RWPE1 (cell line): ENCODE data around the gene CSTPP1.
A peak's percentile ranks its signal among the peaks of the same experiment; 100 is the strongest.

Experiments
- CTCF ChIA-PET: fragments of 350-600 bp; sonication (Branson Sonifier 250); formaldehyde crosslinking; extraction: SDS; loops from one replicate; lab custom pipeline; 2021; lab: Yijun Ruan, JAX
- POLR2A ChIA-PET: fragments of 400-600 bp; formaldehyde crosslinking; extraction: SDS; loops from one replicate; lab custom pipeline; 2020; ENCODE audit warnings: antibody characterized with exemption; ENCODE audit not compliant: low non-redundant PET; lab: Yijun Ruan, JAX
- DNase-seq: peaks from one replicate; pipeline ENCODE4 v3.0.0; 2012; ENCODE audit warnings: low spot score
- H3K27ac ChIP-seq: fragments of 450-650 bp; 2 replicates; pipeline ENCODE4 v1.5.1; 2017
- CTCF ChIP-seq: fragments of 450-650 bp; conservative IDR thresholded peaks from 2 replicates; pipeline ENCODE4 v1.5.1; 2017; ENCODE audit warnings: low read depth, mild to moderate bottlenecking

CSTPP1 gene

GRCh38 chr11:47164321-47164720, 227.8 kb downstream of the CSTPP1 start:
- POLR2A ChIA-PET = no interaction called here

GRCh38 chr11:47165253-47165840, 228.8 kb downstream of the CSTPP1 start:
- ChIA-PET CTCF (interaction anchor here (0.6 to 1.7 kb wide), 3 partner anchors 12 to 244 kb away, joined by 3 to 6 read pairs (median 4); no protein-coding TSS in a partner anchor), POLR2A (no interaction called here)
- DNase-seq = no peak
- H3K27ac ChIP-seq = peak overlapping the region; percentile 53
- TF ChIP-seq CTCF = no peak

More at GRCh38 chr11:47164321-47164720, 227.8 kb downstream of the CSTPP1 start:
- TF ChIP-seq CTCF = no peak
- CTCF ChIA-PET = interaction anchor here (1.7 kb wide), 1 partner anchor 11 kb away, joined by 6 read pairs; no protein-coding TSS in a partner anchor
- H3K27ac ChIP-seq = peak overlapping the region; percentile 53
- DNase-seq = no peak

GRCh38 chr11:47166368-47166767, 229.8 kb downstream of the CSTPP1 start:
- POLR2A ChIA-PET = no interaction called here
- H3K27ac ChIP-seq = peak overlapping the region; percentile 53
- no peak for TF ChIP-seq CTCF
- DNase-seq = no peak
- CTCF ChIA-PET = no interaction called here

GRCh38 chr11:47171061-47171838, 234.7 kb downstream of the CSTPP1 start:
- ChIA-PET POLR2A (interaction anchor here (0.6 kb wide), 1 partner anchor 25 kb away, joined by 9 read pairs; no protein-coding TSS in a partner anchor), CTCF (interaction anchor here (0.6 to 1.3 kb wide), 2 partner anchors 9 to 16 kb away, joined by 3 to 4 read pairs; no protein-coding TSS in a partner anchor)
- TF ChIP-seq CTCF = no peak
- peak overlapping the region; percentile 15 for H3K27ac ChIP-seq
- DNase-seq = no peak

- TF ChIP-seq CTCF = no peak
- H3K27ac ChIP-seq = peak overlapping the region; percentile 15
- ChIA-PET CTCF (interaction anchor here (0.6 to 1.1 kb wide), 3 partner anchors 11 to 182 kb away, joined by 3 to 4 read pairs (median 3); no protein-coding TSS in a partner anchor), POLR2A (interaction anchor here (0.6 kb wide), 1 partner anchor 25 kb away, joined by 9 read pairs; no protein-coding TSS in a partner anchor)
- DNase-seq = no peak
Measured at GRCh38 chr11:47171856-47172255, 235.3 kb downstream of the CSTPP1 start.

- H3K27ac ChIP-seq = peak overlapping the region; percentile 14
- ChIA-PET POLR2A (no interaction called here), CTCF (interaction anchor here (0.6 to 1.1 kb wide), 4 partner anchors 12 to 181 kb away, joined by 3 to 4 read pairs (median 3); no protein-coding TSS in a partner anchor)
- no peak for TF ChIP-seq CTCF
- no peak for DNase-seq
Measured at GRCh38 chr11:47172740-47173336, 236.3 kb downstream of the CSTPP1 start.
